GM23338 (cell line): ENCODE results near the gene LRBA. TPM values are rescaled to one million over a fixed set of nuclear protein-coding genes. Genes with fewer than 3 reads are reported as not detected.

Experiments
- ATAC-seq: fragments of 200-7000 bp; cut with Tn5 transposase; 3 replicates; pipeline ENCODE4 v1.9.1; 2020
- DNase-seq: peaks from one replicate; pipeline ENCODE4 v3.0.0-alpha.2; 2015; ENCODE audit warnings: low spot score
- H2AFZ ChIP-seq: fragments of 200-600 bp; sonication (generic); 2 replicates; pipeline ENCODE4 v1.8.0; 2016; ENCODE audit warnings: antibody characterized with exemption, mild to moderate bottlenecking, moderate library complexity
- H3F3A ChIP-seq: fragments of 200-600 bp; sonication (generic); replicated peaks from 2 replicates; pipeline ENCODE4 v1.8.0; 2017; ENCODE audit warnings: antibody characterized with exemption, mixed run types, low read depth
- H3K27ac ChIP-seq: fragments of 200-600 bp; sonication (generic); 2 replicates; pipeline ENCODE4 v1.6.1; 2016; ENCODE audit warnings: low read depth
- H3K27me3 ChIP-seq: fragments of 200-600 bp; sonication (generic); 2 replicates; pipeline ENCODE4 v1.8.0; 2016; ENCODE audit warnings: mild to moderate bottlenecking, mixed run types, moderate library complexity; ENCODE audit not compliant: insufficient read depth
- H3K36me3 ChIP-seq: fragments of 200-600 bp; sonication (generic); 2 replicates; pipeline ENCODE4 v1.8.0; 2016; ENCODE audit warnings: mild to moderate bottlenecking; ENCODE audit not compliant: insufficient read depth
- H3K4me1 ChIP-seq: fragments of 200-600 bp; sonication (generic); 2 replicates; pipeline ENCODE4 v1.8.0; 2016; ENCODE audit warnings: mild to moderate bottlenecking, moderate library complexity; ENCODE audit not compliant: insufficient read depth
- H3K4me2 ChIP-seq: fragments of 200-600 bp; sonication (generic); 2 replicates; pipeline ENCODE4 v1.7.1; 2017; ENCODE audit warnings: mixed run types
- H3K4me3 ChIP-seq: fragments of 200-600 bp; sonication (generic); 2 replicates; pipeline ENCODE4 v1.6.1; 2016; ENCODE audit warnings: mixed run types
- H3K79me2 ChIP-seq: fragments of 200-600 bp; sonication (generic); replicated peaks from 2 replicates; pipeline ENCODE4 v1.8.0; 2017; ENCODE audit warnings: mild to moderate bottlenecking; ENCODE audit not compliant: insufficient read depth
- H3K9me2 ChIP-seq: fragments of 200-600 bp; sonication (generic); 2 replicates; pipeline ENCODE4 v1.8.0; 2017; ENCODE audit not compliant: insufficient read depth
- H4K20me1 ChIP-seq: fragments of 200-600 bp; sonication (generic); replicated peaks from 2 replicates; pipeline ENCODE4 v1.8.0; 2017; ENCODE audit warnings: mild to moderate bottlenecking; ENCODE audit not compliant: insufficient read depth
- H3K27ac Mint-ChIP-seq: 2 replicates; pipeline ENCODE4 v1.8.0; 2020; ENCODE audit warnings: inconsistent platforms, mild to moderate bottlenecking, moderate library complexity, mixed read lengths
- H3K27me3 Mint-ChIP-seq: 3 replicates; pipeline ENCODE4 v1.8.0; 2022; ENCODE audit warnings: low read depth, mild to moderate bottlenecking, moderate library complexity, mixed read lengths, inconsistent platforms; ENCODE audit not compliant: insufficient read depth, poor library complexity
- H3K36me3 Mint-ChIP-seq: 3 replicates; pipeline ENCODE4 v1.8.0; 2021; ENCODE audit warnings: low read depth, mild to moderate bottlenecking, inconsistent platforms, moderate library complexity, mixed read lengths
- H3K4me1 Mint-ChIP-seq: 3 replicates; pipeline ENCODE4 v1.8.0; 2020; ENCODE audit warnings: mild to moderate bottlenecking, inconsistent platforms, mixed read lengths
- H3K4me3 Mint-ChIP-seq: 3 replicates; pipeline ENCODE4 v1.8.0; 2021; ENCODE audit warnings: moderate library complexity, mild to moderate bottlenecking, inconsistent platforms, mixed read lengths
- H3K9me3 Mint-ChIP-seq: 3 replicates; pipeline ENCODE4 v1.8.0; 2020; ENCODE audit warnings: moderate library complexity, mild to moderate bottlenecking, inconsistent platforms, mixed read lengths
- CTCF ChIP-seq, 2 experiments: fragments of 200-600 bp in 1 of 2; sonication (generic) in 1 of 2; conservative IDR thresholded peaks; 2 replicates each; pipeline versions ENCODE4 v1.5.1 to v1.6.1; 2016 to 2017; ENCODE audit warnings: antibody characterized with exemption in 2 of 2, low read depth in 2 of 2, mild to moderate bottlenecking in 2 of 2, moderate library complexity in 1 of 2
- ETS1 ChIP-seq: IDR thresholded peaks from 2 replicates; pipeline ENCODE4 v1.6.1; 2016; ENCODE audit warnings: antibody characterized with exemption
- EZH2 ChIP-seq: fragments of 200-600 bp; sonication (generic); IDR thresholded peaks from one replicate; pipeline ENCODE4 v1.8.0; 2017; ENCODE audit warnings: antibody characterized with exemption, mild to moderate bottlenecking, low read depth; ENCODE audit not compliant: unreplicated experiment
- JUNB ChIP-seq: IDR thresholded peaks from one replicate; pipeline ENCODE4 v1.6.1; 2016; ENCODE audit warnings: antibody characterized with exemption; ENCODE audit not compliant: unreplicated experiment
- NANOG ChIP-seq: IDR thresholded peaks from 2 replicates; pipeline ENCODE4 v1.6.1; 2016; ENCODE audit warnings: antibody characterized with exemption, borderline replicate concordance
- POLR2AphosphoS5 ChIP-seq: IDR thresholded peaks from 2 replicates; pipeline ENCODE4 v1.6.1; 2016; ENCODE audit warnings: antibody characterized with exemption, low read depth
- REST ChIP-seq: IDR thresholded peaks from one replicate; pipeline ENCODE4 v1.6.1; 2018; ENCODE audit warnings: antibody characterized with exemption; ENCODE audit not compliant: unreplicated experiment
- STAT1 ChIP-seq: IDR thresholded peaks from one replicate; pipeline ENCODE4 v1.6.1; 2016; ENCODE audit warnings: antibody characterized with exemption; ENCODE audit not compliant: unreplicated experiment
- ZNF114 ChIP-seq: fragments of 250-450 bp; sonication (Bioruptor Pico); IDR thresholded peaks from 2 replicates; pipeline ENCODE4 v1.5.0; 2020; ENCODE audit warnings: mild to moderate bottlenecking, moderate library complexity
- ZNF462 ChIP-seq: fragments of 250-450 bp; sonication (Bioruptor Pico); IDR thresholded peaks from 2 replicates; pipeline ENCODE4 v1.5.0; 2020; ENCODE audit warnings: mild to moderate bottlenecking, moderate library complexity
- polyA plus RNA-seq: library from polyadenylated mRNA; unstranded; fragments of >200 nt; fragmentation: Nextera tagmentation; extraction: Ambion mirVana; gene quantifications from 2 replicates; pipeline ENCODE4 v1.2.1, GENCODE V29; 2016
- total RNA-seq: library from RNA; depleted of rRNA; stranded (reverse); fragments of >200 nt; shearing (Covaris generic); gene quantifications from 2 replicates; pipeline ENCODE4 v1.2.3, GENCODE V29; 2014

LRBA gene
- total and polyA plus RNA-seq, 2 experiments from 2014 or later = 23.3 to 126 TPM

GRCh38 chr4:150570862-150571261 lies 444.2 kb downstream of the LRBA start (continued):
- TF ChIP-seq ZNF462 (CRISPR knock-in tag) (no peak), POLR2AphosphoS5 (no peak), NANOG (no peak)

- Mint-ChIP-seq H3K36me3 (peaks cover 1% of the 10 kb centered on the region), H3K4me1 (no peaks in the 10 kb centered on the region), H3K27ac (no peak overlapping the region), H3K4me3 (no peak overlapping the region), H3K27me3 (no peaks in the 10 kb centered on the region), H3K9me3 (peaks cover under 1% of the 10 kb centered on the region; the same call in 1 of the 3 replicates)
- Histone ChIP-seq H3K4me2 (no peak overlapping the region), H3F3A (no peaks in the 10 kb centered on the region), H3K4me3 (no peak overlapping the region), H3K9me2 (0 out of 2 replicates have a peak, but pooled peaks cover under 1% of the 10 kb centered on the region), H3K27me3 (no peaks in the 10 kb centered on the region), H3K27ac (no peak overlapping the region), H2AFZ (no peak overlapping the region), H3K36me3 (no peaks in the 10 kb centered on the region; the same call in 1 of the 2 replicates), H3K79me2 (no peaks in the 10 kb centered on the region), H4K20me1 (no peaks in the 10 kb centered on the region), H3K4me1 (no peaks in the 10 kb centered on the region)
- DNase-seq = no peak
- ATAC-seq = no peak
- no peak for TF ChIP-seq EZH2
- TF ChIP-seq REST = no peak
- TF ChIP-seq ZNF114 (CRISPR knock-in tag) = no peak
- TF ChIP-seq NANOG = no peak
- no peak for TF ChIP-seq POLR2AphosphoS5
- TF ChIP-seq ETS1 = no peak
- TF ChIP-seq CTCF (conservative IDR thresholded peaks at IDR 0.05; ENCODE audit: low read depth in 2 of 2) = no peak
- TF ChIP-seq STAT1 = no peak
- TF ChIP-seq JUNB = no peak
Observed at GRCh38 chr4:150569998-150570535, 445.0 kb downstream of the LRBA start.
